Measurements from ENCODE around the gene COQ10B. TPM values are rescaled to one million over a fixed set of nuclear protein-coding genes. Genes with fewer than 3 reads are reported as not detected.

COQ10B gene
- total RNA-seq, 1 donor from 2014 or later = 12.7 TPM

DNA sequence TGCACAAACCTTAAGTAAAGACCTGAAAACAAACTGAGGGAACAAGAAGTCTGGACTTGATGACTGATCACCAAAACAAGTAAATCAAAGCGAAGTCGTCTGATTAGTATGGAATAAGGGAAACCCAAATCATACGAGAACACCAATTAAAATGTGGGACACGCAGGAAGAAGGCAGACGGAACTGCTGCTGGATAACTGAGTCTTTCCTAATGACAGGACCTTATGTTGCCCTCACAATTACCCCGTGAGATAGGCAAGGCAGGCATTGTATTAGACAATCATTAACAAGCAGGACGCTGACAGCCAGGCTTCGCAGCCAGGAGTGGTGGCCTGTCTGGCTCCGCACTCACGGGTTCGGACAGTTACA is 614 bp upstream of the COQ10B start:
- no peaks in the 10 kb centered on the region for H3K36me3 Mint-ChIP-seq
- TF ChIP-seq, protein P1, sequence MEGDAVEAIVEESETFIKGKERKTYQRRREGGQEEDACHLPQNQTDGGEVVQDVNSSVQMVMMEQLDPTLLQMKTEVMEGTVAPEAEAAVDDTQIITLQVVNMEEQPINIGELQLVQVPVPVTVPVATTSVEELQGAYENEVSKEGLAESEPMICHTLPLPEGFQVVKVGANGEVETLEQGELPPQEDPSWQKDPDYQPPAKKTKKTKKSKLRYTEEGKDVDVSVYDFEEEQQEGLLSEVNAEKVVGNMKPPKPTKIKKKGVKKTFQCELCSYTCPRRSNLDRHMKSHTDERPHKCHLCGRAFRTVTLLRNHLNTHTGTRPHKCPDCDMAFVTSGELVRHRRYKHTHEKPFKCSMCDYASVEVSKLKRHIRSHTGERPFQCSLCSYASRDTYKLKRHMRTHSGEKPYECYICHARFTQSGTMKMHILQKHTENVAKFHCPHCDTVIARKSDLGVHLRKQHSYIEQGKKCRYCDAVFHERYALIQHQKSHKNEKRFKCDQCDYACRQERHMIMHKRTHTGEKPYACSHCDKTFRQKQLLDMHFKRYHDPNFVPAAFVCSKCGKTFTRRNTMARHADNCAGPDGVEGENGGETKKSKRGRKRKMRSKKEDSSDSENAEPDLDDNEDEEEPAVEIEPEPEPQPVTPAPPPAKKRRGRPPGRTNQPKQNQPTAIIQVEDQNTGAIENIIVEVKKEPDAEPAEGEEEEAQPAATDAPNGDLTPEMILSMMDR (conservative IDR thresholded peaks at IDR 0.05) = no peak
- DNase-seq (ENCODE audit: extremely low spot score, unreplicated experiment) = no peak
- H3K4me1 Mint-ChIP-seq (ENCODE audit: unreplicated experiment) = peaks cover 15% of the 10 kb centered on the region
- peak overlapping the region; percentile 100 for H3K4me3 Mint-ChIP-seq
- H3K27me3 Mint-ChIP-seq = no peaks in the 10 kb centered on the region
- peak overlapping the region; percentile 100 for H3K27ac Mint-ChIP-seq
- H3K9me3 Mint-ChIP-seq = no peaks in the 10 kb centered on the region

DNA sequence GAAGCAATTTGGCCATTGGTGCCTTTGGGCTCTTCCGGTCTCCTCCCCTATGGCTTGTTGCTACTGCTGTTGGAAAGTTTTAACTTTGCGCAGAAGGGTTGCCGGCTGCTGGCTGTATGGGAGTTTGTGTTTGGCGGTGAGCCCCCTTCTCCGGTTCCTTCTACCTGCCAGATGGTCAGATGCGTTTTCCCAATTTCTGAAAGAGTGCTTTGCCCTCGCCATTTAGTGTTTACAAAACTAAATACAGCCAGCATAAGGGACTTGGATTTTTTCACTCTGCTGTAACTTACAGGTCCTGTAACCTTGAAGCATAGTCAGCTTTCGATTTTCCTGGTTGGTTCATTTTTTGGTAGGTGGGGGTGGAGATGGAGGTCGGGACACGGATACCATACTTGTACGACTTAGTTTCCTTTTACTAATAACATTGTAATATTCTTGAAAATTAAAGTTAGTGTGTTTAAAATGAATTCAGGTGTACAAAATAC is 604 bp downstream of the COQ10B start:
- Mint-ChIP-seq H3K36me3 (no peaks in the 10 kb centered on the region), H3K4me3 (peak overlapping the region; percentile 100), H3K27ac (peak overlapping the region; percentile 100), H3K9me3 (no peaks in the 10 kb centered on the region), H3K27me3 (no peaks in the 10 kb centered on the region), H3K4me1 (ENCODE audit: unreplicated experiment) (peaks cover 15% of the 10 kb centered on the region)
- no peak for DNase-seq (ENCODE audit: extremely low spot score, unreplicated experiment)
- TF ChIP-seq, protein P1 (conservative IDR thresholded peaks at IDR 0.05) = no peak

DNA sequence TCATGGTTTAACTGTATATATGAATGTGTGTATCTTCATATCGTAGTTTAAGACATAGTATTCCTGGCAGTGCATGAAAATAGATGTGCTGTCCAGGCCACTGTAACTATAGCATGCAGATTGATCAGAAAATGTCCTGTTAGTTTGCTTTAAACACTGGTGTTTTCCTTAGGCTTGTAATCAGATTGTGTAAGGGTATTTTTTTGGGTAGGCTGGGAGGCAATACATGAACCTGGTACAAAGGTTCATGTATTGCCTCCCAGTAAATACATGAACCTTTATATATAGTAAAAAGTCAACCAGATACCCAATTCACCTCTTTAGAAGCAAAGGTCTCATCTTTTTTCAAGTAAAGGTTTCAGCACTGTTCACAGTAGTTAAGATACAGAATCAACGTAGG is 1.6 kb downstream of the COQ10B start:
- Mint-ChIP-seq H3K36me3 (no peaks in the 10 kb centered on the region), H3K27me3 (no peaks in the 10 kb centered on the region), H3K27ac (peak overlapping the region; percentile 100), H3K9me3 (no peaks in the 10 kb centered on the region), H3K4me3 (peak overlapping the region; percentile 100), H3K4me1 (ENCODE audit: unreplicated experiment) (peaks cover 15% of the 10 kb centered on the region)
- no peak for DNase-seq (ENCODE audit: extremely low spot score, unreplicated experiment)
- TF ChIP-seq, protein P1 (conservative IDR thresholded peaks at IDR 0.05) = no peak

- Mint-ChIP-seq H3K4me1 (ENCODE audit: unreplicated experiment) (peaks cover 15% of the 10 kb centered on the region), H3K36me3 (no peaks in the 10 kb centered on the region), H3K9me3 (no peaks in the 10 kb centered on the region), H3K27ac (peak overlapping the region; percentile 18), H3K27me3 (no peaks in the 10 kb centered on the region), H3K4me3 (peak overlapping the region; percentile 46)
- no peak for DNase-seq (ENCODE audit: extremely low spot score, unreplicated experiment)
- TF ChIP-seq, protein P1 (conservative IDR thresholded peaks at IDR 0.05) = no peak
Measured at GRCh38 chr2:197455428-197455827, 2.1 kb downstream of the COQ10B start.

DNA sequence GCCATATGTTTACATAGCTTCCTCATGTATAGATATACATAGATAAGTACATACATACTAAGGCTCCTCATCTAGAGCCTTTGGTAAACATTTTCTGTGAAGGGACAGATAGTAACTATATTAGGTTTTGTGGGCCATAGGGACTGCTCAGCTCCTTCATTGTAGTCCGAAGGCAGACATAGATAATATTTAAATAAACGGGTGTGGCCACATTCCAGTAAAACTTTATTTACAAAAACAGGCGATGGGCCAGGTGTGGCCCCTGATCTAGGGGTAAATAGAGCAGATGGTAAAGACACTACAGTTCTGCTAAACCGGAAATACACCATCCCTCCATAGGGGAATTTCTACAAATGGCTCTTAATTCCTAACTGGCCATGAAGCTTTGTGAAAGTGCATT is 7.3 kb downstream of the COQ10B start:
- TF ChIP-seq, protein P1 (conservative IDR thresholded peaks at IDR 0.05) = no peak
- Mint-ChIP-seq H3K4me1 (ENCODE audit: unreplicated experiment) (no peaks in the 10 kb centered on the region), H3K27me3 (no peaks in the 10 kb centered on the region), H3K4me3 (no peak overlapping the region), H3K36me3 (peaks cover 4% of the 10 kb centered on the region), H3K9me3 (no peaks in the 10 kb centered on the region), H3K27ac (peak overlapping the region; percentile 46)
- no peak for DNase-seq (ENCODE audit: extremely low spot score, unreplicated experiment)

GRCh38 chr2:197461057-197461456 is 7.7 kb downstream of the COQ10B start:
- H3K36me3 Mint-ChIP-seq = peaks cover 4% of the 10 kb centered on the region
- no peak for DNase-seq (ENCODE audit: extremely low spot score, unreplicated experiment)
- no peak overlapping the region for H3K4me3 Mint-ChIP-seq
- TF ChIP-seq, protein P1 (conservative IDR thresholded peaks at IDR 0.05) = no peak
- H3K27ac Mint-ChIP-seq = peak overlapping the region; percentile 46
- no peaks in the 10 kb centered on the region for H3K9me3 Mint-ChIP-seq
- no peaks in the 10 kb centered on the region for H3K4me1 Mint-ChIP-seq (ENCODE audit: unreplicated experiment)
- H3K27me3 Mint-ChIP-seq = no peaks in the 10 kb centered on the region

Measured in type B pancreatic cell (in vitro differentiated cells).